BJ (cell line): ENCODE data around the gene DCDC1. TPM values are rescaled to one million over a fixed set of nuclear protein-coding genes. Genes with fewer than 3 reads are reported as not detected.
"Not testable (repeated sequence)": the region's sequence is repeated elsewhere in the genome, so short reads cannot be mapped to it uniquely, and the experiment has no call there.

Experiments used
- CTCF ChIA-PET: fragments of 350-600 bp; formaldehyde crosslinking; extraction: SDS; loops from one replicate; lab custom pipeline; 2021; ENCODE audit warnings: antibody characterized with exemption, inconsistent platforms; lab: Yijun Ruan, JAX
- POLR2A ChIA-PET: fragments of 300-600 bp; sonication (Branson Sonifier 250); formaldehyde crosslinking; extraction: SDS; loops from one replicate; lab custom pipeline; 2021; ENCODE audit warnings: antibody characterized with exemption; lab: Charles Lee
- DNase-seq: peaks from one replicate; pipeline ENCODE4 v3.0.0-alpha.2; 2011; ENCODE audit warnings: low read depth
- H3K27me3 ChIP-seq: 2 replicates; pipeline ENCODE4 v1.6.0; 2011; ENCODE audit warnings: low read length; ENCODE audit not compliant: control insufficient read depth, insufficient read depth
- H3K36me3 ChIP-seq: 2 replicates; pipeline ENCODE4 v1.5.1; 2011; ENCODE audit warnings: low read length; ENCODE audit not compliant: control insufficient read depth, insufficient read depth
- H3K4me3 ChIP-seq: 2 replicates; pipeline ENCODE4 v1.5.1; 2011; ENCODE audit warnings: low read depth, mild to moderate bottlenecking, control low read depth, low read length
- CTCF ChIP-seq: IDR thresholded peaks from 2 replicates; pipeline ENCODE4 v1.5.1; 2011; ENCODE audit warnings: low read depth, mild to moderate bottlenecking, control low read depth, inconsistent platforms, low read length, moderate library complexity; ENCODE audit not compliant: insufficient read depth
- polyA plus RNA-seq: library from polyadenylated mRNA; depleted of rRNA; stranded (reverse); fragments of >200 nt; gene quantifications from 2 replicates; pipeline ENCODE4 v1.2.3, GENCODE V29; 2011

DCDC1 gene
- polyA plus RNA-seq, 1 experiment, result not detected

- ChIA-PET POLR2A (no interaction called here), CTCF (no interaction called here)
- no peak for TF ChIP-seq CTCF
- no peak for DNase-seq
- Histone ChIP-seq H3K36me3 (no peaks in the 10 kb centered on the region), H3K27me3 (no peaks in the 10 kb centered on the region), H3K4me3 (no peak overlapping the region)
Observed at GRCh38 chr11:30949838-30950237, 419.7 kb downstream of the DCDC1 start.

- H3K4me3 ChIP-seq, POLR2A ChIA-PET, DNase-seq, CTCF ChIA-PET, H3K27me3 ChIP-seq, H3K36me3 ChIP-seq: not testable (repeated sequence)
Observed at GRCh38 chr11:30947715-30948114, 421.8 kb downstream of the DCDC1 start.

- no peak overlapping the region for H3K4me3 ChIP-seq
- H3K27me3 ChIP-seq, result no peaks in the 10 kb centered on the region
- POLR2A ChIA-PET, result no interaction called here
- CTCF ChIA-PET, result no interaction called here
- no peak for DNase-seq
- no peaks in the 10 kb centered on the region for H3K36me3 ChIP-seq
- no peak for TF ChIP-seq CTCF
Observed at GRCh38 chr11:30938810-30939209, 430.7 kb downstream of the DCDC1 start.

GRCh38 chr11:30938171-30938570 is 431.4 kb downstream of the DCDC1 start:
- DNase-seq, result no peak
- CTCF ChIA-PET, result no interaction called here
- H3K4me3 ChIP-seq, result no peak overlapping the region
- no peaks in the 10 kb centered on the region for H3K36me3 ChIP-seq
- POLR2A ChIA-PET, result no interaction called here
- TF ChIP-seq CTCF, result no peak
- H3K27me3 ChIP-seq, result no peaks in the 10 kb centered on the region

- no peak for TF ChIP-seq CTCF
- Histone ChIP-seq H3K27me3 (no peaks in the 10 kb centered on the region), H3K4me3 (no peak overlapping the region), H3K36me3 (no peaks in the 10 kb centered on the region)
- DNase-seq, result no peak
- CTCF ChIA-PET, result no interaction called here
- POLR2A ChIA-PET, result no interaction called here
Observed at GRCh38 chr11:30936491-30936890, 433.0 kb downstream of the DCDC1 start.

GRCh38 chr11:30935861-30936260 is 433.7 kb downstream of the DCDC1 start:
- Histone ChIP-seq H3K27me3 (no peaks in the 10 kb centered on the region), H3K36me3 (no peaks in the 10 kb centered on the region), H3K4me3 (no peak overlapping the region)
- CTCF ChIA-PET, result no interaction called here
- TF ChIP-seq CTCF, result no peak
- POLR2A ChIA-PET, result no interaction called here
- DNase-seq, result no peak
